GM19099 (cell line): Measurements from ENCODE around the gene MAPT.

ENCODE experiments used
- POLR2A ChIP-seq: IDR thresholded peaks from 3 replicates; pipeline ENCODE4 v1.6.1; 2011; ENCODE audit warnings: low read depth; ENCODE audit not compliant: insufficient read length; ENCODE audit errors: extremely low read depth

Gene MAPT

GRCh38 chr17:45852535-45853297 lies 41.6 kb upstream of the MAPT start:
- no peak for TF ChIP-seq POLR2A

- no peak for TF ChIP-seq POLR2A
Measured at GRCh38 chr17:45854209-45854608, 40.1 kb upstream of the MAPT start.

- no peak for TF ChIP-seq POLR2A
Measured at GRCh38 chr17:45855691-45856336, 38.5 kb upstream of the MAPT start.

GRCh38 chr17:45857977-45858708 lies 36.2 kb upstream of the MAPT start:
- no peak for TF ChIP-seq POLR2A

- TF ChIP-seq POLR2A: no peak
Measured at GRCh38 chr17:45861165-45861564, 33.2 kb upstream of the MAPT start.

GRCh38 chr17:45863857-45864654 lies 30.3 kb upstream of the MAPT start:
- TF ChIP-seq POLR2A: no peak

- no peak for TF ChIP-seq POLR2A
Measured at GRCh38 chr17:45867171-45867570, 27.2 kb upstream of the MAPT start.

GRCh38 chr17:45867702-45868101 lies 26.7 kb upstream of the MAPT start:
- TF ChIP-seq POLR2A: no peak

GRCh38 chr17:45868276-45868675 lies 26.1 kb upstream of the MAPT start:
- no peak for TF ChIP-seq POLR2A

- no peak for TF ChIP-seq POLR2A
Measured at GRCh38 chr17:45869676-45870341, 24.5 kb upstream of the MAPT start.

- no peak for TF ChIP-seq POLR2A
Measured at GRCh38 chr17:45870342-45870974, 23.9 kb upstream of the MAPT start.

GRCh38 chr17:45871718-45872117 lies 22.6 kb upstream of the MAPT start:
- TF ChIP-seq POLR2A: no peak

GRCh38 chr17:45873728-45874127 lies 20.6 kb upstream of the MAPT start:
- TF ChIP-seq POLR2A: no peak

- no peak for TF ChIP-seq POLR2A
Measured at GRCh38 chr17:45874151-45874550, 20.2 kb upstream of the MAPT start.
